Naive thymus-derived CD4-positive, alpha-beta T cell (primary cell): ENCODE data around the gene TRIP12. TPM values are rescaled to one million over a fixed set of nuclear protein-coding genes. Genes with fewer than 3 reads are reported as not detected.

Experiments used
- ATAC-seq: fragments of 150-1000 bp; cut with Tn5 transposase; 2 replicates; pipeline ENCODE4 v1.10.0; 2021; ENCODE audit warnings: mild to moderate bottlenecking, moderate library complexity
- CTCF ChIA-PET: fragments of 350-600 bp; sonication (Branson Sonifier 250); formaldehyde crosslinking; loops from one replicate; lab custom pipeline; 2021; ENCODE audit warnings: antibody characterized with exemption; lab: Charles Lee
- POLR2A ChIA-PET: fragments of 350-600 bp; sonication (Branson Sonifier 250); formaldehyde crosslinking; loops from one replicate; lab custom pipeline; 2021; ENCODE audit warnings: antibody characterized with exemption, inconsistent platforms; lab: Charles Lee
- DNase-seq, 9 donors: peaks; one replicate each; pipeline versions ENCODE4 v3.0.0 to v3.0.0-alpha.2; 2020 to 2022; ENCODE audit warnings: mixed read lengths in 1 of 9
- H3K27ac ChIP-seq: one replicate; pipeline ENCODE4 v1.7.0; 2013; ENCODE audit warnings: mild to moderate bottlenecking, low read depth, low read length, moderate library complexity
- H3K27me3 ChIP-seq, 2 donors: one replicate each; pipeline ENCODE4 v1.7.0; 2013; ENCODE audit warnings: low read length in 2 of 2, mild to moderate bottlenecking in 2 of 2, moderate library complexity in 2 of 2; ENCODE audit not compliant: control insufficient read depth in 2 of 2, insufficient read depth in 2 of 2
- H3K36me3 ChIP-seq, 3 experiments: 1 replicate in 2 of 3; 2 replicates in 1 of 3; pipeline ENCODE4 v1.7.0; 2013; ENCODE audit warnings: low read length in 3 of 3, mild to moderate bottlenecking in 3 of 3, moderate library complexity in 1 of 3; ENCODE audit not compliant: insufficient read depth in 3 of 3, control insufficient read depth in 2 of 3
- H3K4me1 ChIP-seq, 2 donors: one replicate each; pipeline ENCODE4 v1.7.0; 2013; ENCODE audit warnings: low read length in 2 of 2, mild to moderate bottlenecking in 2 of 2, moderate library complexity in 1 of 2; ENCODE audit not compliant: control insufficient read depth in 2 of 2, insufficient read depth in 2 of 2
- H3K4me3 ChIP-seq: 2 replicates; pipeline ENCODE4 v1.7.0; 2013; ENCODE audit warnings: mild to moderate bottlenecking, low read length
- H3K9me3 ChIP-seq, 3 experiments: 1 replicate in 2 of 3; 2 replicates in 1 of 3; pipeline ENCODE4 v1.7.0; 2013; ENCODE audit warnings: low read length in 3 of 3; ENCODE audit not compliant: control insufficient read depth in 2 of 3
- H3K27ac Mint-ChIP-seq, 9 donors: one replicate each; pipeline ENCODE4 v1.8.0; 2020 to 2022; ENCODE audit warnings: mixed read lengths in 9 of 9, mild to moderate bottlenecking in 8 of 9, moderate library complexity in 5 of 9, inconsistent platforms in 2 of 9
- H3K27me3 Mint-ChIP-seq, 5 donors: one replicate each; pipeline ENCODE4 v1.8.0; 2021 to 2022; ENCODE audit warnings: mixed read lengths in 5 of 5, mild to moderate bottlenecking in 1 of 5
- H3K36me3 Mint-ChIP-seq, 5 donors: one replicate each; pipeline ENCODE4 v1.8.0; 2020 to 2022; ENCODE audit warnings: mixed read lengths in 5 of 5, mild to moderate bottlenecking in 3 of 5, inconsistent platforms in 1 of 5
- H3K4me1 Mint-ChIP-seq, 7 donors: one replicate each; pipeline ENCODE4 v1.8.0; 2020 to 2022; ENCODE audit warnings: mixed read lengths in 7 of 7, mild to moderate bottlenecking in 3 of 7, inconsistent platforms in 1 of 7
- H3K4me3 Mint-ChIP-seq, 10 donors: one replicate each; pipeline ENCODE4 v1.8.0; 2020 to 2022; ENCODE audit warnings: mild to moderate bottlenecking in 10 of 10, mixed read lengths in 10 of 10, moderate library complexity in 6 of 10, inconsistent platforms in 2 of 10
- H3K9me3 Mint-ChIP-seq, 11 donors: one replicate each; pipeline ENCODE4 v1.8.0; 2020 to 2022; ENCODE audit warnings: mixed read lengths in 11 of 11, mild to moderate bottlenecking in 4 of 11, inconsistent platforms in 1 of 11, moderate library complexity in 1 of 11
- intact Hi-C, 2 donors: fragments of 100-400 bp; cut with micrococcal nuclease; formaldehyde crosslinking; loops; one replicate each; pipeline ENCODE4 v1.15.1; 2023
- polyA plus RNA-seq, 2 donors: library from polyadenylated mRNA; unstranded; fragments of 300-500 nt; fragmentation: Illumina TruSeq; gene quantifications; one replicate each; pipeline ENCODE4 v1.2.3, GENCODE V29; 2021
- total RNA-seq, 6 experiments: library from RNA in 5 of 6; stranded (reverse) in 5 of 6; gene quantifications; 1 replicate in 5 of 6; 2 replicates in 1 of 6; pipeline ENCODE4 v1.2.3 and lab custom pipeline; 2021 to 2026

The TRIP12 gene
- total and polyA plus RNA-seq, 7 experiments from 2014 or later = 34.8 to 247 (median 224) TPM

DNA sequence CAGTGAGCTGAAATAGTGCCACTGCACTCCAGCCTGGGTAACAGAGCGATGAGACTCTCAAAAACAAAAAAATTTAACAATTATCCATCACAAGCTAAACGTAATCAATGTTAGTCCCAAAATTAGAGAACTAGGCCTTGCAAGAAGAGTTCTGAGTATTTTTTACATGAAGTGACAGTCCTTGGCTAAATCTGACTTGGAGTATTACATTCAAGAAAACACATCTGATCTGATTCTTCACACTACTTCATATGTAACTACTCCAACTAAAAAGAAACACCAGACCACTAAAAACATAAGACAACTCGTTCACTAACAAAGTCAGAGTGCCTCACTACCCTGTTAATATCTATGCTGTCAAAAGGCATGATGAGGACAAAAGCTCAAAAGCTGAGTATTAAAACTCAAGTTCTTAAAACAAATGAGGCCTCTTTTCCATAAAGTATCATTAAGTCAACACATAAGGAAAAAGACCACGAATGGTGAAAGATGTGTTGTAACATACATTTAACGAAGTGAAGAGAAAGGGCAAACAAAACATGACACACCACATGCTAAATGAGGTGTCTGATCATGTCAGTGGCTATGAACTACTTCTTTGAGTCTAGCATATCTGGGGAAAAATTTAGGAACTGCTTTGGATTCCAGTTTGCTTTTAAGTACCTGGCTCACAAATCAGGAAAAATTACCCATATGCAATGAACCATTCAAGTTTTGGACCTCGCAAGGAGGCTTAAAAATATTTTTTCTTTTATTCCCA, 42.4 kb downstream of the TRIP12 start:
- ATAC-seq = no peak
- no peaks in the 10 kb centered on the region for H3K27me3 ChIP-seq
- Mint-ChIP-seq H3K4me1 (peaks cover 4 to 47% (median 41%) of the 10 kb centered on the region in 7 donors), H3K9me3 (peaks cover 0 to 2% (median 0%) of the 10 kb centered on the region in 11 donors), H3K4me3 (no peak overlapping the region), H3K36me3 (peaks cover 5 to 48% (median 18%) of the 10 kb centered on the region in 5 donors), H3K27ac (peak overlapping the region in 4 of 9 donors; percentile 6 to 68 (median 28)), H3K27me3 (no peaks in the 10 kb centered on the region)
- POLR2A ChIA-PET = no interaction called here
- H3K27ac ChIP-seq = no peak overlapping the region
- H3K9me3 ChIP-seq = no peaks in the 10 kb centered on the region
- peaks cover 0 to 32% (median 6%) of the 10 kb centered on the region in 3 experiments for H3K36me3 ChIP-seq
- H3K4me3 ChIP-seq = no peak overlapping the region
- no peaks in the 10 kb centered on the region for H3K4me1 ChIP-seq
- CTCF ChIA-PET = interaction anchor here (0.6 to 1.3 kb wide), 2 partner anchors 16 to 21 kb away, joined by 3 read pairs; no protein-coding TSS in a partner anchor
- DNase-seq = no peak
- intact Hi-C loops = no loop called here

DNA sequence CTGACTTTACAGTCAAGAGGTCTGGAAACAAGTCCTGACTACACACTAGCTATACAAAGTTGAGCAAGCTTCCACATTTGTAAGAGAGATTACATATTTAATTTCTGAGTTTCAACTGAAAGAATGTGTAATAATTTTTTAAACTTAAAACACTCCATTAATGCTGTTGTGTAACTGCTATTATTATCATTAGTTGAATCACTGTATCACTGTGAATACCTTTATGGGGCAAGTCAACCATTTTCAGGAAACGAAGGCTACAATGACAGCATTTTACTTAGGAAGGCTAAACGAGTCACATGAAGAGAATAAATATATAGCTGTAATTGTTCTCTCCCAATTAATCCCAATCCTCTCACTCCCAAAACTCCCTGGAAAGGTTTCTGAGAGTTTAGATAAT, 46.3 kb downstream of the TRIP12 start:
- intact Hi-C loops = no loop called here
- peaks cover 5 to 68% (median 28%) of the 10 kb centered on the region in 5 donors for H3K36me3 Mint-ChIP-seq
- no peak overlapping the region for H3K4me3 Mint-ChIP-seq
- peak overlapping the region in 5 of 9 donors; percentile 43 to 77 (median 64) for H3K27ac Mint-ChIP-seq
- no peaks in the 10 kb centered on the region for H3K9me3 ChIP-seq
- no peak for DNase-seq
- no peak overlapping the region for H3K27ac ChIP-seq
- H3K36me3 ChIP-seq = peaks cover 0 to 38% (median 6%) of the 10 kb centered on the region in 3 experiments
- H3K4me3 ChIP-seq = no peak overlapping the region
- H3K27me3 ChIP-seq = no peaks in the 10 kb centered on the region
- peaks cover 4% of the 10 kb centered on the region in 2 donors for H3K4me1 ChIP-seq
- ATAC-seq = no peak
- H3K27me3 Mint-ChIP-seq = no peaks in the 10 kb centered on the region
- CTCF ChIA-PET = interaction anchor here (1.2 to 1.4 kb wide), 2 partner anchors 13 to 36 kb away, joined by 6 to 7 read pairs; no protein-coding TSS in a partner anchor
- peaks cover 18 to 58% (median 46%) of the 10 kb centered on the region in 7 donors for H3K4me1 Mint-ChIP-seq
- POLR2A ChIA-PET = no interaction called here
- peaks cover 0 to 2% (median 0%) of the 10 kb centered on the region in 11 donors for H3K9me3 Mint-ChIP-seq

DNA sequence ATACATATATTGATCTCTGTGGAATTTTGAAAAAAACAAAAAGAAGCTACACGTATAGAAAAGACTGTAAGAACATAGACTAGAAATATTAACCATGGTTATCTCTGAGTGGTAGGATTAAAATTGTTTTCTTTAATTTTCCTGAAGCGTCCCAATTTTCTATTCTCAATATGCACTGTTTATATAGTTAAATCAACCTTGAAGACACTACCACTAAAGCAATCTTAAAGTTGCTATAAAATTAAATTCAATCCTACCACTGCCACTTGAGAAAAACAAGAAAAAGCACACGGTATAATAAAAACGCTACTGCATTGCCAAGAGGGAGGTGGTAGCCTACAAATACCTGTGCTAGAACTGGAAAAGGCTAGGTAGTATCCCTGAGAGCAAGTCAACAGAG, 47.2 kb downstream of the TRIP12 start:
- H3K4me1 Mint-ChIP-seq = peaks cover 24 to 67% (median 55%) of the 10 kb centered on the region in 7 donors

DNA sequence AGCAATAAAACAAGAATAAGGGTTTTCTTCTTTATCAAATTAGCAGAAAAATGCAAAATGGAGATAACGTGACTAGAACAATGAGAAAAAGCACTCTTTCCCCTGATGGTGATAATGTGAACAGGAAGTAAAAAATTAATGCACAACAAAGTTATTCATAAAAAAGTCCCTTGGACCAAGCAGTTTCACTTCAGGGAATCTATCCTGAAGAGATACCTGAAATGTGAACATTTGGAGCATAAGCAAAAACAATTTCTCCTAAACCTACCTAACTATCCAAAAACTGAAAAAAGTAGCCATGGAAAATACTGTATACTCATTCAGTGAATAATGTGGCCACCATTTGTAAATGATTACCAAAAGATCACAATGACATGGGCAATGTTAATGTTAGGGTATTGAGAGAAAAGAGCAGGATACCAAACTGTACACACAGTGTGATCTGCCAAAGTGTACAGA, 48.7 kb downstream of the TRIP12 start:
- no peak overlapping the region for H3K4me3 ChIP-seq

More for the DNA sequence above, 47.2 kb downstream of the TRIP12 start:
- no peaks in the 10 kb centered on the region for H3K27me3 Mint-ChIP-seq
- ChIA-PET POLR2A (no interaction called here), CTCF (interaction anchor here (0.6 kb wide), 2 partner anchors 13 to 719 kb away, joined by 3 to 4 read pairs; no protein-coding TSS in a partner anchor)
- H3K27ac Mint-ChIP-seq = peak overlapping the region in 4 of 9 donors; percentile 4 to 77 (median 58)
- H3K36me3 Mint-ChIP-seq = peaks cover 13 to 70% (median 37%) of the 10 kb centered on the region in 5 donors
- DNase-seq = no peak
- H3K9me3 ChIP-seq = no peaks in the 10 kb centered on the region
- intact Hi-C loops = no loop called here
- no peak overlapping the region for H3K4me3 Mint-ChIP-seq
- peaks cover 4% of the 10 kb centered on the region in 2 donors for H3K4me1 ChIP-seq
- H3K36me3 ChIP-seq = peaks cover 0 to 30% (median 6%) of the 10 kb centered on the region in 3 experiments
- no peaks in the 10 kb centered on the region for H3K27me3 ChIP-seq
- peaks cover 0 to 2% (median 0%) of the 10 kb centered on the region in 11 donors for H3K9me3 Mint-ChIP-seq
- ATAC-seq = no peak
- no peak overlapping the region for H3K27ac ChIP-seq
- H3K4me3 ChIP-seq = no peak overlapping the region

DNA sequence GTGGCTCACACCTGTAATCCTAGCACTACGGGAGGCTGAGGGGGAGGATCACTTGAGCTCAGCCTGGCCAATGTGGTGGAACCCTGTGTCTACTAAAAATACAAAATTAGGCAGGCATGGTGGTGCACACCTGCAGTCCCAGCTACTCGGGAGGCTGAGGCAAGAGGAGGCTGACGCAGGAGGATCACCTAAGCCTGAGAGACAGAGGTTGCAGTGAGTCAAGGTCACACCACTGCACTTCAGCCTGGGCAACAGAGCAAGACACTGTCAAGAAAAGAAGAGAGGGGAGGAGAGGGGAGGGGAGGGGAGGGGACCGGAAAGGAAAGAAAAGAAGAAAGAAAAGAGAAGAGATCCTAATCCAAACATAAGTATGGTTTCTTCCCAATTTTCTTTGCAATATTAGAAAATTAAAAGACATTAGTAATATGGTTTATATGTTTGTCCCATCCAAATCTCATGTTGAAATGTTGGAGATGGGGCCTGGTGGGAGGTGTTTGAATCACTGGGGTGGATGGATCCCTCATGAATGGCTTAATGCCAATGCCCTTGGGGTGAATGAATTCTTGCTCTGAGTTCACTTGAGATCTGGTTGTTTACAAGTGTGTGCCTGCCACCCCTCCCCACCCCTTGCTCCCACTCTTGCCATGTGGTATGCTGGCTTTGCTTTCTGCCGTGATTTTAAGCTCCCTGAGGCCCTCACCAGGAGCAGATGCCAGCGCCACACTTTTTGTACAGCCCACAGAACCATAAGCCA, 50.7 kb downstream of the TRIP12 start:
- Histone ChIP-seq H3K27ac (no peak overlapping the region), H3K4me3 (no peak overlapping the region), H3K27me3 (no peaks in the 10 kb centered on the region), H3K9me3 (no peaks in the 10 kb centered on the region), H3K36me3 (peaks cover 0 to 9% (median 0%) of the 10 kb centered on the region in 3 experiments), H3K4me1 (peaks cover 4 to 5% of the 10 kb centered on the region in 2 donors)
- peak overlapping the region in 3 of 9 donors; percentile 33 to 65 (median 56) for H3K27ac Mint-ChIP-seq
- DNase-seq (no peak), ATAC-seq (no peak)
- intact Hi-C loops = no loop called here
- ChIA-PET POLR2A (no interaction called here), CTCF (no interaction called here)
- peaks cover 15 to 61% (median 31%) of the 10 kb centered on the region in 5 donors for H3K36me3 Mint-ChIP-seq
- no peaks in the 10 kb centered on the region for H3K27me3 Mint-ChIP-seq
- H3K4me1 Mint-ChIP-seq = peaks cover 37 to 93% (median 82%) of the 10 kb centered on the region in 7 donors
- peak overlapping the region in 1 of 10 donors; percentile 28 for H3K4me3 Mint-ChIP-seq
- no peaks in the 10 kb centered on the region for H3K9me3 Mint-ChIP-seq

More for the DNA sequence above, 48.7 kb downstream of the TRIP12 start:
- no peaks in the 10 kb centered on the region for H3K27me3 ChIP-seq
- peaks cover 4% of the 10 kb centered on the region in 2 donors for H3K4me1 ChIP-seq
- H3K36me3 ChIP-seq = peaks cover 0 to 19% (median 0%) of the 10 kb centered on the region in 3 experiments
- Mint-ChIP-seq H3K4me1 (peaks cover 33 to 78% (median 69%) of the 10 kb centered on the region in 7 donors), H3K27ac (peak overlapping the region in 7 of 9 donors; percentile 21 to 73 (median 45)), H3K9me3 (no peaks in the 10 kb centered on the region), H3K36me3 (peaks cover 15 to 73% (median 31%) of the 10 kb centered on the region in 5 donors), H3K4me3 (peak overlapping the region in 7 of 10 donors; percentile 0 to 49 (median 26)), H3K27me3 (no peaks in the 10 kb centered on the region)
- no peaks in the 10 kb centered on the region for H3K9me3 ChIP-seq
- DNase-seq (no peak), ATAC-seq (no peak)
- intact Hi-C loops = loop anchor here in 1 of 2 donors (1.0 kb wide), 1 partner anchor 35 kb away; no protein-coding TSS in a partner anchor
- ChIA-PET CTCF (no interaction called here), POLR2A (no interaction called here)
- H3K27ac ChIP-seq = no peak overlapping the region

DNA sequence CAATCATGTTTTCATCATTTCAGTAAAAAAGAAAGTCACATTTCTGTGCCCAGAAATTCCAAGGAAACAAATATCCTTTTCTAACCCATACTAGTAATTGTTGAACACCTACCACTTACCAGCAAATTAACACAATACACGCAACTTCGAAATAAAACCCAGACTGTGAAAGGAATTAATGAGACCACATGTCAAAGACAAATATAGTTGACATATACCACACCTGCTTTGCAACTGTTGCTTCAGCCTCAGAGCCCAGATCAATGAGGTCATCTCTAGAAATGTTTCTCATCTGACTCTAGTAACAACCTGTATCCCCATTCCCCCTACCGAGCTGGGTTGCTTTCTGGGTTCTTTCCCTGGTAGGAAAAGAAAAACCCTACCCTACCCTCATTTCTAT, 52.6 kb downstream of the TRIP12 start:
- ChIA-PET CTCF (no interaction called here), POLR2A (no interaction called here)
- no peak for DNase-seq
- Mint-ChIP-seq H3K27me3 (no peaks in the 10 kb centered on the region), H3K36me3 (peaks cover 15 to 44% (median 27%) of the 10 kb centered on the region in 5 donors), H3K4me3 (peak overlapping the region in 2 of 10 donors; percentile 0 to 22), H3K9me3 (no peaks in the 10 kb centered on the region), H3K4me1 (peaks cover 41 to 93% (median 80%) of the 10 kb centered on the region in 7 donors), H3K27ac (peak overlapping the region in 7 of 9 donors; percentile 0 to 70 (median 55))
- intact Hi-C loops = no loop called here
- ATAC-seq = no peak
- Histone ChIP-seq H3K4me1 (peaks cover 7 to 16% of the 10 kb centered on the region in 2 donors), H3K27ac (no peak overlapping the region), H3K9me3 (no peaks in the 10 kb centered on the region), H3K4me3 (no peak overlapping the region), H3K36me3 (peaks cover 0 to 9% (median 0%) of the 10 kb centered on the region in 3 experiments), H3K27me3 (no peaks in the 10 kb centered on the region)
